A549 (cell line): ENCODE data around the gene PRSS2.

ENCODE experiments used
- CTCF ChIP-seq: fragments of >200 bp; sonication (Bioruptor Twin); formaldehyde crosslinking; IDR thresholded peaks from 3 replicates; pipeline ENCODE4 v1.5.1; 2016
- EHMT2 ChIP-seq: fragments of 200-600 bp; sonication (generic); IDR thresholded peaks from 2 replicates; pipeline ENCODE4 v1.6.1; 2016; ENCODE audit warnings: antibody characterized with exemption, low read depth, mild to moderate bottlenecking, moderate library complexity
- FOXS1 ChIP-seq: fragments of 250-450 bp; sonication (Bioruptor Pico); IDR thresholded peaks from 2 replicates; pipeline ENCODE4 v1.5.0; 2020; ENCODE audit warnings: mild to moderate bottlenecking, moderate library complexity
- JUN ChIP-seq, 2 experiments: fragments of >200 bp; sonication (Bioruptor Twin); formaldehyde crosslinking; IDR thresholded peaks; 2 replicates in 1 of 2; 3 replicates in 1 of 2; pipeline ENCODE4 v1.6.1; 2016 to 2017
- KDM1A ChIP-seq: fragments of 200-600 bp; sonication (generic); IDR thresholded peaks from 2 replicates; pipeline ENCODE4 v1.6.1; 2016; ENCODE audit warnings: low read depth, mild to moderate bottlenecking
- RAD21 ChIP-seq, 2 experiments: fragments of >200 bp in 1 of 2; sonication (Bioruptor Twin) in 1 of 2; formaldehyde crosslinking in 1 of 2; IDR thresholded peaks in 1 of 2; conservative IDR thresholded peaks in 1 of 2; 2 replicates in 1 of 2; 3 replicates in 1 of 2; pipeline ENCODE4 v1.6.1; 2012 to 2018; ENCODE audit warnings: inconsistent platforms in 1 of 2

GRCh38 chr7:142740786-142741185, 30.0 kb upstream of the PRSS2 start:
- no peak for TF ChIP-seq KDM1A
- no peak for TF ChIP-seq CTCF
- no peak for TF ChIP-seq EHMT2
- no peak for TF ChIP-seq RAD21 (conservative IDR thresholded peaks at IDR 0.05 in 1 of 2, IDR thresholded peaks at IDR 0.05 in 1 of 2)
- no peak for TF ChIP-seq JUN (IDR thresholded peaks at IDR 0.05)
- no peak for TF ChIP-seq FOXS1
